ENCODE results near the gene TFCP2L1.

The TFCP2L1 gene

GRCh38 chr2:121205321-121205942 is 79.6 kb downstream of the TFCP2L1 start:
- Histone ChIP-seq H3K36me3 (ENCODE audit: low read length) (no peaks in the 10 kb centered on the region), H3K4me2 (ENCODE audit: low read depth, low read length, poor library complexity, severe bottlenecking) (no peak overlapping the region), H3K27me3 (ENCODE audit: low read length) (no peaks in the 10 kb centered on the region), H3K4me3 (ENCODE audit: insufficient read depth, low read length, poor library complexity, severe bottlenecking) (no peak overlapping the region), H3K27ac (ENCODE audit: low read depth, low read length) (no peak overlapping the region), H3F3A (ENCODE audit: insufficient read depth) (no peaks in the 10 kb centered on the region), H3K79me2 (ENCODE audit: insufficient read depth, low read length) (no peaks in the 10 kb centered on the region), H3K9me2 (replicated peaks; ENCODE audit: insufficient read depth, low read length) (no peaks in the 10 kb centered on the region), H3K9ac (ENCODE audit: low read length) (no peak overlapping the region), H2AFZ (ENCODE audit: low read depth, low read length, severe bottlenecking) (no peak overlapping the region), H4K20me1 (ENCODE audit: low read depth, low read length) (no peaks in the 10 kb centered on the region), H3K9me3 (ENCODE audit: insufficient read depth, low read length) (no peaks in the 10 kb centered on the region)
- TF ChIP-seq EZH2phosphoT487 (conservative IDR thresholded peaks at IDR 0.05; ENCODE audit: low read length) (no peak), CTCF (IDR thresholded peaks at IDR 0.05; ENCODE audit: insufficient read depth, low read length, poor library complexity, severe bottlenecking) (no peak)

- H3K9me2 ChIP-seq (replicated peaks; ENCODE audit: insufficient read depth, low read length), result no peaks in the 10 kb centered on the region
- H3K36me3 ChIP-seq (ENCODE audit: low read length), result no peaks in the 10 kb centered on the region
- no peaks in the 10 kb centered on the region for H3F3A ChIP-seq (ENCODE audit: insufficient read depth)
- no peak for TF ChIP-seq EZH2phosphoT487 (conservative IDR thresholded peaks at IDR 0.05; ENCODE audit: low read length)
- TF ChIP-seq CTCF (IDR thresholded peaks at IDR 0.05; ENCODE audit: insufficient read depth, low read length, poor library complexity, severe bottlenecking), result no peak
- no peaks in the 10 kb centered on the region for H4K20me1 ChIP-seq (ENCODE audit: low read depth, low read length)
- H2AFZ ChIP-seq (ENCODE audit: low read depth, low read length, severe bottlenecking), result no peak overlapping the region
- no peaks in the 10 kb centered on the region for H3K79me2 ChIP-seq (ENCODE audit: insufficient read depth, low read length)
- H3K9me3 ChIP-seq (ENCODE audit: insufficient read depth, low read length), result no peaks in the 10 kb centered on the region
- H3K27me3 ChIP-seq (ENCODE audit: low read length), result no peaks in the 10 kb centered on the region
- no peak overlapping the region for H3K4me3 ChIP-seq (ENCODE audit: insufficient read depth, low read length, poor library complexity, severe bottlenecking)
- no peak overlapping the region for H3K9ac ChIP-seq (ENCODE audit: low read length)
- no peak overlapping the region for H3K4me2 ChIP-seq (ENCODE audit: low read depth, low read length, poor library complexity, severe bottlenecking)
- H3K27ac ChIP-seq (ENCODE audit: low read depth, low read length), result no peak overlapping the region
These were observed 81.3 kb downstream of the TFCP2L1 start for GRCh38 chr2:121203591-121204249.

DNA sequence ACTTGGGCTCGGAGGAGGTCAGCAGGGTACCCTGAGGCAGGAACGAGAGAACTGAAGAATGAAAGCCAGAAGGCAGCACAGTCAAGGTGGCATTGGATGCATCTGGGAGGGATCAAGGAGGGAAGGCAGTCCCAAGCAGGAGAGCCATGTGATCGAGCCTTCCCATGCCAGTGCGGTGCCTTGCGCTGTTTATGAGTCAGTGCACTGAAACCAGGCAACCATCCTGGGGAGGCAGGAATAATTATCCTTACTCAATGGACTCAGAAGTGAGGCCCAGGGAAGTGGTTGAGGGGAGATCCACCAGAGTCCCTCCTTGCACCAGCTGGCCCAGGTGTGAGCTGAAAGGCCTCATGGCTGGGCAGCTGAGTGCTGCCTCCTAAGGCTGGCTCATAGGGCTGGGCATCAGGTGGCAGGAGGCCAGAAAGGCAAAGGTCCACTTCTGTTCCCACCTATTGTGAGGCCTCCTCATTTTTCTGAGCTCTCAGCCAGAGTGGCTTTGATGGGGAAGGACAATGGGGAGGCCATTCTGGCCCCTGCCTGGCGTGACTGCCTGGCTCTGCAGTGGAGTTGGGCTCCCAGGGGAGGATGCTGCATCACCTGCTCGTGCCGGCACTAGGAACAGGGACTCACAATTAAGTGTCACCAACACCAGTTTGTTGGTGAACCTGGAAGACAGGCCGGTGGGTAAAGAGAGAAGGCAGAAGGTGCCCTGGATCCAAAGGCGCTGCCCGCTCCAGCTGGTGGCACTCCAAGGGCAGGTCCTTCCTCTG is 82.3 kb downstream of the TFCP2L1 start:
- H3K4me2 ChIP-seq (ENCODE audit: low read depth, low read length, poor library complexity, severe bottlenecking), result no peak overlapping the region
- no peaks in the 10 kb centered on the region for H3K27me3 ChIP-seq (ENCODE audit: low read length)
- H3K27ac ChIP-seq (ENCODE audit: low read depth, low read length), result no peak overlapping the region
- no peaks in the 10 kb centered on the region for H3F3A ChIP-seq (ENCODE audit: insufficient read depth)
- no peaks in the 10 kb centered on the region for H3K36me3 ChIP-seq (ENCODE audit: low read length)
- no peaks in the 10 kb centered on the region for H4K20me1 ChIP-seq (ENCODE audit: low read depth, low read length)
- H3K4me3 ChIP-seq (ENCODE audit: insufficient read depth, low read length, poor library complexity, severe bottlenecking), result no peak overlapping the region
- H3K9me3 ChIP-seq (ENCODE audit: insufficient read depth, low read length), result no peaks in the 10 kb centered on the region
- no peaks in the 10 kb centered on the region for H3K9me2 ChIP-seq (replicated peaks; ENCODE audit: insufficient read depth, low read length)
- H3K79me2 ChIP-seq (ENCODE audit: insufficient read depth, low read length), result no peaks in the 10 kb centered on the region
- no peak overlapping the region for H2AFZ ChIP-seq (ENCODE audit: low read depth, low read length, severe bottlenecking)
- no peak overlapping the region for H3K9ac ChIP-seq (ENCODE audit: low read length)
- TF ChIP-seq CTCF (IDR thresholded peaks at IDR 0.05; ENCODE audit: insufficient read depth, low read length, poor library complexity, severe bottlenecking), result no peak
